Posterior vena cava (tissue), 2 donors: Measurements from ENCODE around the gene OR6X1. TPM values are rescaled to one million over a fixed set of nuclear protein-coding genes. Genes with fewer than 3 reads are reported as not detected.

ENCODE experiments used
- DNase-seq: peaks from one replicate; pipeline ENCODE4 v3.0.0-alpha.2; 2020; ENCODE audit warnings: low spot score
- intact Hi-C, 2 donors: fragments of 100-400 bp; cut with DNase I; formaldehyde crosslinking; loops; one replicate each; pipeline versions ENCODE4 v1.14.1 to v1.14.2; 2022 to 2023
- total RNA-seq, 2 donors: library from RNA; stranded (reverse); fragmentation: NEBNext Ultra II Directional; extraction: Animal tissue kit (Norgen Biotek cat#: 25700); gene quantifications; one replicate each; pipeline ENCODE4 v1.2.1, GENCODE V29; 2021
- donor health status: DM: yes; HTN: yes; CAD: no.
- donor health status: DM: yes; HTN: yes; CAD: no.

Gene OR6X1
- total RNA-seq, 2 donors from 2014 or later = not detected

DNA sequence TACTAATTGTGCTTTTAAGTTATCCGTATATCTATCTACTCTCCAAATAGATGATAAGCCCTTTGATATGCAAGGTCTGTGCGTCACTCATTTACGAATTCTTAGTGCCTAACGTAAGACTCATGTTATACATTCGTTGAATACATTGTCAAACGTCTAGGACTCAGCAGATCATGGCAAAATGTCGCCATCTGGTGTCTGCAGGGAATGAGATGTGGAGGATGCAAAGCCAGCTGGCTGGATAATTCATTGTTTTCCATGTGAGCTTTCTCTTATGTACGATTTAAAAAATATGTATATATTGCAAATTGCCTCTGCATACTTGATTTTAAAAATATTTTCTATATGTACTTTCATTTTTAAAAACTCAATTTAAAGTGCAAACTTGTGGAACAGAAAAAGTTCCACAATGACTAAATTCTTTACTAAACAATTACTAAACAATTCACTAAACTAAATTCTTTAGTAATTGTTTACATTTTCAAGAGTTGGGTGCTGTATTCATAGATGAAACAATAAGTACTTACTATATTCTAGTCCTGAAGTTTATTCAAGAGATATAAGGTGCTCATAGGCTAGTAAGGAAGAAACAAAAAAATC lies 46.6 kb downstream of the OR6X1 start:
- DNase-seq = no peak
- intact Hi-C loops = no loop called here

DNA sequence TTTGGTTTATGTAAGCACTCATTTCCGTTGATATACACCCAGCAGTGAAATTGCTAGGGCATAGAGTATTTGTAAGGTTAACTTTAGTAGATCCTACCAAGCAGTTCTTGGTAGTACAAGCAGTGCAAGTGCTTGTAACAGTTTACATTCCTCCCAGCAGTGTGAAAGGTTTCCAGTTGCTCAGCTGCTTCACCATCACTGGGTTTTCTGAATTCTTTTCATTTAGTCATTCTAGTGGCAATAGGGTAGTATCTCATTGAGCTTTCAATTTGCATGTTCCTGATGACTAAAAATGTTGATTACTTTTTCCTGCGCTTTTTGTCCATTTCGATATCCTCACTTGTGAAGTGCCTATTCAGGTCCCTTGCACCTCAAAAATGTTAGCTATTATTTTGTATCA lies 47.1 kb downstream of the OR6X1 start:
- intact Hi-C loops = no loop called here
- no peak for DNase-seq

DNA sequence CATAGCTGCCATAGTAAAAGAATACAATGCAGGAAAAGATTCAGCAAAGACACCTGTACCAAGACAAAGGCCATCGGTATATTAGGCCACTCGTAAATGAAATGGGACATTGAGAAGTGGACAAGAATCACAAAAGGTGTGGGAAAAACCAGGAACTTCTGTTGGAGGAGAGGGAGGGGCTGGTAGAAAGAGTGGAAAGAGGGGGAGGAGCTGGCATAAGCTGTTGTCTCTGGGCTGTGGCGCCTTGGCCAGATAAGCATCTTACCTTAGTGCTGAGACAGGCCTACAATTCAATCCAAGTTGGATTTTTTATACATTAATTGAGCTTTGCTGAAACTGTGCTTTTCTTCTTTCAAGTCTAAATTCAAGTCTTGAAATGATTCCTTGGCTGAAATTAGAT lies 50.0 kb downstream of the OR6X1 start:
- DNase-seq = no peak
- intact Hi-C loops = no loop called here

Other genes with a start within 250 kb of the OR6X1 start
- 1 to 10 TPM; 1.5 to 2.8 TPM for gene SCN3B, start 99.9 kb downstream of the OR6X1 start, total RNA-seq
- gene ZNF202, start 12.9 kb downstream of the OR6X1 start, total RNA-seq = 1 to 10 TPM; 6.2 to 6.4 TPM
- gene OR6M1, start 51.8 kb upstream of the OR6X1 start, total RNA-seq = not detected
- gene TMEM225, start 131.2 kb upstream of the OR6X1 start, total RNA-seq = not detected
- gene OR8D4, start 147.6 kb upstream of the OR6X1 start, total RNA-seq = not detected
- gene OR4D5, start 185.1 kb upstream of the OR6X1 start, total RNA-seq = not detected
- gene OR6T1, start 189.3 kb upstream of the OR6X1 start, total RNA-seq = not detected
- not detected for gene OR10S1, start 223.3 kb upstream of the OR6X1 start, total RNA-seq
- gene OR10G6, start 240.6 kb upstream of the OR6X1 start, total RNA-seq = not detected